A673 (cell line): ENCODE data around the gene RGS17. TPM values are rescaled to one million over a fixed set of nuclear protein-coding genes. Genes with fewer than 3 reads are reported as not detected.

Experiments
- BruUV-seq: library from RNA; stranded (reverse); fragments of 400-500 nt; replicated peaks from 2 replicates; lab custom pipeline; 2021; lab: Mats Ljungman, UMichigan
- CTCF ChIA-PET: fragments of 300-600 bp; sonication (Branson Sonifier 250); formaldehyde crosslinking; loops from one replicate; lab custom pipeline; 2022; ENCODE audit warnings: antibody characterized with exemption; lab: Charles Lee
- POLR2A ChIA-PET: fragments of 300-600 bp; sonication (Branson Sonifier 250); formaldehyde crosslinking; loops from one replicate; lab custom pipeline; 2022; ENCODE audit warnings: antibody characterized with exemption; ENCODE audit not compliant: low non-redundant PET; lab: Charles Lee
- DNase-seq: peaks from one replicate; pipeline ENCODE4 v3.0.0-alpha.2; 2015; ENCODE audit warnings: low spot score
- H3K27ac ChIP-seq: fragments of 200-600 bp; sonication (generic); 2 replicates; pipeline ENCODE4 v1.5.1; 2016; ENCODE audit warnings: mixed run types, low read depth, mild to moderate bottlenecking, mixed read lengths, antibody characterized with exemption, low read length; ENCODE audit not compliant: poor library complexity, severe bottlenecking
- H3K27me3 ChIP-seq: fragments of 200-600 bp; sonication (generic); replicated peaks from 2 replicates; pipeline ENCODE4 v1.6.1; 2017; ENCODE audit warnings: mixed run types, low read depth, mild to moderate bottlenecking, mixed read lengths, antibody characterized with exemption, low read length; ENCODE audit not compliant: insufficient read depth, poor library complexity
- H3K36me3 ChIP-seq: fragments of 200-600 bp; sonication (generic); 2 replicates; pipeline ENCODE4 v1.6.1; 2016; ENCODE audit warnings: mixed run types, mild to moderate bottlenecking, mixed read lengths, antibody characterized with exemption, low read length; ENCODE audit not compliant: insufficient read depth, poor library complexity, severe bottlenecking
- H3K4me1 ChIP-seq: fragments of 200-600 bp; sonication (generic); 2 replicates; pipeline ENCODE4 v1.6.1; 2017; ENCODE audit warnings: mixed run types, mild to moderate bottlenecking, mixed read lengths, antibody characterized with exemption, low read length; ENCODE audit not compliant: insufficient read depth, poor library complexity, severe bottlenecking
- H3K4me3 ChIP-seq: fragments of 200-600 bp; sonication (generic); 2 replicates; pipeline ENCODE4 v1.5.1; 2016; ENCODE audit warnings: low read depth, mixed run types, mild to moderate bottlenecking, mixed read lengths, low read length; ENCODE audit not compliant: poor library complexity, severe bottlenecking
- H3K9me3 ChIP-seq: fragments of 200-600 bp; sonication (generic); 2 replicates; pipeline ENCODE4 v1.6.1; 2016; ENCODE audit warnings: mixed run types, low read depth, mild to moderate bottlenecking, mixed read lengths, antibody characterized with exemption, low read length; ENCODE audit not compliant: poor library complexity, severe bottlenecking
- CTCF ChIP-seq: fragments of 300-800, 200-600 bp; sonication (generic); conservative IDR thresholded peaks from 2 replicates; pipeline ENCODE4 v1.5.1; 2017; ENCODE audit warnings: low read depth, mild to moderate bottlenecking, antibody characterized with exemption, low read length, moderate library complexity, mixed read lengths
- EZH2 ChIP-seq: fragments of 200-600 bp; sonication (generic); IDR thresholded peaks from 2 replicates; pipeline ENCODE4 v1.6.1; 2017; ENCODE audit warnings: borderline replicate concordance, low read depth, mild to moderate bottlenecking, mixed read lengths, antibody characterized with exemption, low read length; ENCODE audit not compliant: poor library complexity, severe bottlenecking
- intact Hi-C: fragments of 100-400 bp; cut with micrococcal nuclease; formaldehyde crosslinking; loops from one replicate; pipeline ENCODE4 v1.10.0; 2022; ENCODE audit not compliant: unreplicated experiment
- total RNA-seq: library from RNA; stranded (reverse); gene quantifications from 2 replicates; pipeline ENCODE4 v1.2.3, GENCODE V29; 2021

The RGS17 gene
- total RNA-seq, 1 experiment from 2014 or later: 2.4 TPM

GRCh38 chr6:153167907-153168306 lies 36.8 kb upstream of the RGS17 start:
- no TSS peak for BruUV-seq
- intact Hi-C loops: no loop called here
- TF ChIP-seq CTCF: no peak
- TF ChIP-seq EZH2: no peak
- no peaks in the 10 kb centered on the region for H3K36me3 ChIP-seq
- no peaks in the 10 kb centered on the region for H3K27me3 ChIP-seq
- H3K9me3 ChIP-seq: no peaks in the 10 kb centered on the region
- H3K27ac ChIP-seq: no peak overlapping the region
- H3K4me1 ChIP-seq: peaks cover 14% of the 10 kb centered on the region
- H3K4me3 ChIP-seq: no peak overlapping the region
- ChIA-PET CTCF (no interaction called here), POLR2A (no interaction called here)
- DNase-seq: no peak

- DNase-seq: peak; percentile 68
- H3K27me3 ChIP-seq: no peaks in the 10 kb centered on the region
- no peaks in the 10 kb centered on the region for H3K36me3 ChIP-seq
- intact Hi-C loops: no loop called here
- H3K9me3 ChIP-seq: no peaks in the 10 kb centered on the region
- H3K4me1 ChIP-seq: peaks cover 14% of the 10 kb centered on the region
- no peak overlapping the region for H3K27ac ChIP-seq
- ChIA-PET POLR2A (no interaction called here), CTCF (no interaction called here)
- BruUV-seq: no TSS peak
- TF ChIP-seq EZH2 (no peak), CTCF (no peak)
- H3K4me3 ChIP-seq: no peak overlapping the region
Observed at GRCh38 chr6:153167061-153167891, 36.2 kb upstream of the RGS17 start.

- Histone ChIP-seq H3K9me3 (no peaks in the 10 kb centered on the region), H3K27me3 (no peaks in the 10 kb centered on the region), H3K4me1 (peaks cover 10% of the 10 kb centered on the region), H3K27ac (no peak overlapping the region), H3K4me3 (no peak overlapping the region), H3K36me3 (no peaks in the 10 kb centered on the region)
- no TSS peak for BruUV-seq
- no peak for DNase-seq
- intact Hi-C loops: no loop called here
- TF ChIP-seq EZH2 (no peak), CTCF (no peak)
- ChIA-PET CTCF (no interaction called here), POLR2A (no interaction called here)
Observed at GRCh38 chr6:153162646-153163045, 31.6 kb upstream of the RGS17 start.
